Measurements from ENCODE around the gene MAN1A2.

MAN1A2 gene

GRCh38 chr1:117416004-117416403 is 48.8 kb downstream of the MAN1A2 start:
- TF ChIP-seq EZH2phosphoT487 (IDR thresholded peaks at IDR 0.05; ENCODE audit: borderline replicate concordance, low read length) (no peak), CTCF (IDR thresholded peaks at IDR 0.05; ENCODE audit: low read depth, low read length, poor library complexity, severe bottlenecking) (no peak)
- H3K36me3 ChIP-seq (ENCODE audit: control insufficient read depth, low read length): 0 out of 2 replicates have a peak, but pooled peaks cover 1% of the 10 kb centered on the region

GRCh38 chr1:117416546-117417125 is 49.4 kb downstream of the MAN1A2 start:
- Histone ChIP-seq H3K27me3 (ENCODE audit: control insufficient read depth, low read length) (no peaks in the 10 kb centered on the region), H3K9me2 (replicated peaks; ENCODE audit: control insufficient read depth, low read length) (no peaks in the 10 kb centered on the region), H3K4me2 (ENCODE audit: low read length) (no peak overlapping the region), H3K36me3 (ENCODE audit: control insufficient read depth, low read length) (no peaks in the 10 kb centered on the region), H3K4me1 (ENCODE audit: control insufficient read depth, low read length) (no peaks in the 10 kb centered on the region), H3K9me3 (ENCODE audit: control insufficient read depth, insufficient read depth, low read length) (no peaks in the 10 kb centered on the region), H4K20me1 (ENCODE audit: control insufficient read depth, insufficient read depth, low read depth, low read length) (no peaks in the 10 kb centered on the region), H3K79me2 (ENCODE audit: control insufficient read depth, low read length) (no peaks in the 10 kb centered on the region), H3F3A (ENCODE audit: control insufficient read depth, insufficient read depth) (no peaks in the 10 kb centered on the region), H3K4me3 (ENCODE audit: low read length) (no peak overlapping the region), H3K27ac (ENCODE audit: low read depth, low read length) (no peak overlapping the region)
- TF ChIP-seq CTCF (IDR thresholded peaks at IDR 0.05; ENCODE audit: low read depth, low read length, poor library complexity, severe bottlenecking) (no peak), EZH2phosphoT487 (IDR thresholded peaks at IDR 0.05; ENCODE audit: borderline replicate concordance, low read length) (no peak)

More at GRCh38 chr1:117416004-117416403, 48.8 kb downstream of the MAN1A2 start:
- H3K27me3 ChIP-seq (ENCODE audit: control insufficient read depth, low read length): no peaks in the 10 kb centered on the region
- H4K20me1 ChIP-seq (ENCODE audit: control insufficient read depth, insufficient read depth, low read depth, low read length): no peaks in the 10 kb centered on the region
- no peaks in the 10 kb centered on the region for H3K9me3 ChIP-seq (ENCODE audit: control insufficient read depth, insufficient read depth, low read length)
- H3K27ac ChIP-seq (ENCODE audit: low read depth, low read length): no peak overlapping the region
- H3K4me1 ChIP-seq (ENCODE audit: control insufficient read depth, low read length): no peaks in the 10 kb centered on the region
- H3K4me2 ChIP-seq (ENCODE audit: low read length): no peak overlapping the region
- no peaks in the 10 kb centered on the region for H3K79me2 ChIP-seq (ENCODE audit: control insufficient read depth, low read length)
- no peaks in the 10 kb centered on the region for H3K9me2 ChIP-seq (replicated peaks; ENCODE audit: control insufficient read depth, low read length)
- no peak overlapping the region for H3K4me3 ChIP-seq (ENCODE audit: low read length)
- no peaks in the 10 kb centered on the region for H3F3A ChIP-seq (ENCODE audit: control insufficient read depth, insufficient read depth)

- Histone ChIP-seq H3K36me3 (ENCODE audit: control insufficient read depth, low read length) (peaks cover 10% of the 10 kb centered on the region; the same call in 1 of the 2 replicates), H3K9me3 (ENCODE audit: control insufficient read depth, insufficient read depth, low read length) (peaks cover 14% of the 10 kb centered on the region; the same call in 1 of the 2 replicates)
These were observed 57.9 kb downstream of the MAN1A2 start for GRCh38 chr1:117425050-117425734.

More at GRCh38 chr1:117425050-117425734, 57.9 kb downstream of the MAN1A2 start:
- Histone ChIP-seq H3K27me3 (ENCODE audit: control insufficient read depth, low read length) (no peaks in the 10 kb centered on the region), H4K20me1 (ENCODE audit: control insufficient read depth, insufficient read depth, low read depth, low read length) (no peaks in the 10 kb centered on the region), H3K4me2 (ENCODE audit: low read length) (no peak overlapping the region), H3K4me1 (ENCODE audit: control insufficient read depth, low read length) (no peaks in the 10 kb centered on the region), H3K27ac (ENCODE audit: low read depth, low read length) (no peak overlapping the region), H3K79me2 (ENCODE audit: control insufficient read depth, low read length) (no peaks in the 10 kb centered on the region), H3F3A (ENCODE audit: control insufficient read depth, insufficient read depth) (no peaks in the 10 kb centered on the region), H3K9me2 (replicated peaks; ENCODE audit: control insufficient read depth, low read length) (no peaks in the 10 kb centered on the region), H3K4me3 (ENCODE audit: low read length) (no peak overlapping the region)
- no peak for TF ChIP-seq EZH2phosphoT487 (IDR thresholded peaks at IDR 0.05; ENCODE audit: borderline replicate concordance, low read length)
- TF ChIP-seq CTCF (IDR thresholded peaks at IDR 0.05; ENCODE audit: low read depth, low read length, poor library complexity, severe bottlenecking): no peak
